ENCODE measurements around the gene ZNF786. TPM values are rescaled to one million over a fixed set of nuclear protein-coding genes. Genes with fewer than 3 reads are reported as not detected.

Gene ZNF786
- total and polyA plus RNA-seq, 10 of the 15 experiments (the other 5 are each of a cell fraction or from before 2014, with no cell fraction given) = 0.47 to 7.0 (median 4.2) TPM

GRCh38 chr7:149027611-149028345 is 62.7 kb downstream of the ZNF786 start (continued):
- TF ChIP-seq RELA (IDR thresholded peaks at IDR 0.05; ENCODE audit: borderline replicate concordance, partially characterized antibody) (peak; percentile 21), ZSCAN29 (IDR thresholded peaks at IDR 0.05) (0 out of 2 replicates have a peak, but pooled peaks have one; percentile 7), NFIC (IDR thresholded peaks at IDR 0.05; ENCODE audit: low read depth, low read length) (no peak), CBX3 (IDR thresholded peaks at IDR 0.05; ENCODE audit: borderline replicate concordance, low read depth) (no peak), JUND (IDR thresholded peaks at IDR 0.05; ENCODE audit: low read depth, low read length) (no peak), PBX3 (IDR thresholded peaks at IDR 0.05; ENCODE audit: insufficient replicate concordance, low read depth, low read length) (no peak), MTA2 (IDR thresholded peaks at IDR 0.05; ENCODE audit: low read depth) (no peak), ZBED1 (IDR thresholded peaks at IDR 0.05; ENCODE audit: borderline replicate concordance) (no peak)
- TF ChIP-seq, protein P1, sequence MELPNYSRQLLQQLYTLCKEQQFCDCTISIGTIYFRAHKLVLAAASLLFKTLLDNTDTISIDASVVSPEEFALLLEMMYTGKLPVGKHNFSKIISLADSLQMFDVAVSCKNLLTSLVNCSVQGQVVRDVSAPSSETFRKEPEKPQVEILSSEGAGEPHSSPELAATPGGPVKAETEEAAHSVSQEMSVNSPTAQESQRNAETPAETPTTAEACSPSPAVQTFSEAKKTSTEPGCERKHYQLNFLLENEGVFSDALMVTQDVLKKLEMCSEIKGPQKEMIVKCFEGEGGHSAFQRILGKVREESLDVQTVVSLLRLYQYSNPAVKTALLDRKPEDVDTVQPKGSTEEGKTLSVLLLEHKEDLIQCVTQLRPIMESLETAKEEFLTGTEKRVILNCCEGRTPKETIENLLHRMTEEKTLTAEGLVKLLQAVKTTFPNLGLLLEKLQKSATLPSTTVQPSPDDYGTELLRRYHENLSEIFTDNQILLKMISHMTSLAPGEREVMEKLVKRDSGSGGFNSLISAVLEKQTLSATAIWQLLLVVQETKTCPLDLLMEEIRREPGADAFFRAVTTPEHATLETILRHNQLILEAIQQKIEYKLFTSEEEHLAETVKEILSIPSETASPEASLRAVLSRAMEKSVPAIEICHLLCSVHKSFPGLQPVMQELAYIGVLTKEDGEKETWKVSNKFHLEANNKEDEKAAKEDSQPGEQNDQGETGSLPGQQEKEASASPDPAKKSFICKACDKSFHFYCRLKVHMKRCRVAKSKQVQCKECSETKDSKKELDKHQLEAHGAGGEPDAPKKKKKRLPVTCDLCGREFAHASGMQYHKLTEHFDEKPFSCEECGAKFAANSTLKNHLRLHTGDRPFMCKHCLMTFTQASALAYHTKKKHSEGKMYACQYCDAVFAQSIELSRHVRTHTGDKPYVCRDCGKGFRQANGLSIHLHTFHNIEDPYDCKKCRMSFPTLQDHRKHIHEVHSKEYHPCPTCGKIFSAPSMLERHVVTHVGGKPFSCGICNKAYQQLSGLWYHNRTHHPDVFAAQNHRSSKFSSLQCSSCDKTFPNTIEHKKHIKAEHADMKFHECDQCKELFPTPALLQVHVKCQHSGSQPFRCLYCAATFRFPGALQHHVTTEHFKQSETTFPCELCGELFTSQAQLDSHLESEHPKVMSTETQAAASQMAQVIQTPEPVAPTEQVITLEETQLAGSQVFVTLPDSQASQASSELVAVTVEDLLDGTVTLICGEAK (IDR thresholded peaks at IDR 0.05; ENCODE audit: borderline replicate concordance) = no peak
